ENCODE results near the gene UCP3. TPM values are rescaled to one million over a fixed set of nuclear protein-coding genes. Genes with fewer than 3 reads are reported as not detected.
A peak's percentile ranks its signal among the peaks of the same experiment; 100 is the strongest.

Gene UCP3
- total RNA-seq = 1 to 10 TPM; 1.6 to 2.5 (median 1.9) TPM
- polyA plus RNA-seq = 2.0 TPM
- long read RNA-seq, donor 1, partial matches to known transcripts = 0 of 2 reads
- long read RNA-seq, donor 1, other reads (novel, unspliced or antisense) = 1 of 2 reads
- long read RNA-seq, donor 2 = 0 reads
- long read RNA-seq, donor 3 = 0 reads
- long read RNA-seq, donor 4 = 0 reads

GRCh38 chr11:74008373-74009229 is at the start of gene UCP3:
TSS of gene UCP3 (minus strand) at chr11:74009085. CDS start at chr11:74007042, 2,043 bp downstream.
- Histone ChIP-seq H3K4me1 (ENCODE audit: control insufficient read depth, insufficient read depth, low read length) (peaks cover 13% of the 10 kb centered on the region), H3K27me3 (ENCODE audit: control insufficient read depth, insufficient read depth) (no peaks in the 10 kb centered on the region), H3K4me3 (ENCODE audit: low read length) (no peak within 1 kb of the TSS), H3K27ac (ENCODE audit: low read length) (peak within 1 kb of the TSS; percentile 53), H3K9me3 (ENCODE audit: control insufficient read depth, low read length) (no peaks in the 10 kb centered on the region)
- intact Hi-C loops (cut with DNase I) = no loop called here
- WGBS = 68% methylated on average over 9 of the region's 9 CpGs
- DNase-seq (no peak), ATAC-seq (peak; percentile 17 to 36)

- Histone ChIP-seq H3K9me3 (ENCODE audit: control insufficient read depth, low read length) (no peaks in the 10 kb centered on the region), H3K4me3 (ENCODE audit: low read length) (no peak overlapping the region), H3K4me1 (ENCODE audit: control insufficient read depth, insufficient read depth, low read length) (no peaks in the 10 kb centered on the region), H3K27me3 (ENCODE audit: control insufficient read depth, insufficient read depth) (no peaks in the 10 kb centered on the region), H3K27ac (ENCODE audit: low read length) (no peak overlapping the region)
- intact Hi-C loops (cut with DNase I) = no loop called here
- WGBS = 83% methylated on average over 8 of the region's 8 CpGs
- no peak for ATAC-seq
- no peak for DNase-seq
Observed at GRCh38 chr11:74057249-74058151, 48.6 kb upstream of the UCP3 start.

- DNase-seq (no peak), ATAC-seq (no peak)
- Histone ChIP-seq H3K27me3 (ENCODE audit: control insufficient read depth, insufficient read depth) (no peaks in the 10 kb centered on the region), H3K4me3 (ENCODE audit: low read length) (no peak overlapping the region), H3K27ac (ENCODE audit: low read length) (no peak overlapping the region), H3K9me3 (ENCODE audit: control insufficient read depth, low read length) (no peaks in the 10 kb centered on the region), H3K4me1 (ENCODE audit: control insufficient read depth, insufficient read depth, low read length) (no peaks in the 10 kb centered on the region)
- intact Hi-C loops (cut with DNase I) = no loop called here
Observed at GRCh38 chr11:74055938-74056337, 47.1 kb upstream of the UCP3 start.

GRCh38 chr11:74050465-74050864 is 41.6 kb upstream of the UCP3 start:
- intact Hi-C loops (cut with DNase I) = no loop called here
- Histone ChIP-seq H3K27ac (ENCODE audit: low read length) (no peak overlapping the region), H3K4me3 (ENCODE audit: low read length) (no peak overlapping the region), H3K27me3 (ENCODE audit: control insufficient read depth, insufficient read depth) (no peaks in the 10 kb centered on the region), H3K9me3 (ENCODE audit: control insufficient read depth, low read length) (no peaks in the 10 kb centered on the region), H3K4me1 (ENCODE audit: control insufficient read depth, insufficient read depth, low read length) (no peaks in the 10 kb centered on the region)
- WGBS = 94% methylated on average over 3 of the region's 3 CpGs
- ATAC-seq (no peak), DNase-seq (no peak)

- intact Hi-C loops (cut with DNase I) = no loop called here
- Histone ChIP-seq H3K4me3 (ENCODE audit: low read length) (no peak overlapping the region), H3K4me1 (ENCODE audit: control insufficient read depth, insufficient read depth, low read length) (no peaks in the 10 kb centered on the region), H3K9me3 (ENCODE audit: control insufficient read depth, low read length) (no peaks in the 10 kb centered on the region), H3K27me3 (ENCODE audit: control insufficient read depth, insufficient read depth) (no peaks in the 10 kb centered on the region), H3K27ac (ENCODE audit: low read length) (no peak overlapping the region)
- ATAC-seq (no peak), DNase-seq (no peak)
- 95% methylated on average over 5 of the region's 5 CpGs for WGBS
Observed at GRCh38 chr11:74048993-74049392, 40.1 kb upstream of the UCP3 start.

- Histone ChIP-seq H3K4me1 (ENCODE audit: control insufficient read depth, insufficient read depth, low read length) (no peaks in the 10 kb centered on the region), H3K4me3 (ENCODE audit: low read length) (no peak overlapping the region), H3K9me3 (ENCODE audit: control insufficient read depth, low read length) (no peaks in the 10 kb centered on the region), H3K27ac (ENCODE audit: low read length) (no peak overlapping the region), H3K27me3 (ENCODE audit: control insufficient read depth, insufficient read depth) (no peaks in the 10 kb centered on the region)
- ATAC-seq (no peak), DNase-seq (no peak)
- 83% methylated on average over 2 of the region's 2 CpGs for WGBS
- intact Hi-C loops (cut with DNase I) = no loop called here
Observed at GRCh38 chr11:74044538-74044937, 35.7 kb upstream of the UCP3 start.

GRCh38 chr11:74043450-74043849 is 34.6 kb upstream of the UCP3 start:
- intact Hi-C loops (cut with DNase I) = no loop called here
- Histone ChIP-seq H3K4me3 (ENCODE audit: low read length) (no peak overlapping the region), H3K27me3 (ENCODE audit: control insufficient read depth, insufficient read depth) (no peaks in the 10 kb centered on the region), H3K4me1 (ENCODE audit: control insufficient read depth, insufficient read depth, low read length) (no peaks in the 10 kb centered on the region), H3K9me3 (ENCODE audit: control insufficient read depth, low read length) (no peaks in the 10 kb centered on the region), H3K27ac (ENCODE audit: low read length) (no peak overlapping the region)
- WGBS = 98% methylated on average over 1 of the region's 1 CpG
- DNase-seq = no peak
- no peak for ATAC-seq

- no peak overlapping the region for H3K4me3 ChIP-seq (ENCODE audit: low read length)
- no peaks in the 10 kb centered on the region for H3K9me3 ChIP-seq (ENCODE audit: control insufficient read depth, low read length)
- no peaks in the 10 kb centered on the region for H3K4me1 ChIP-seq (ENCODE audit: control insufficient read depth, insufficient read depth, low read length)
- no peaks in the 10 kb centered on the region for H3K27me3 ChIP-seq (ENCODE audit: control insufficient read depth, insufficient read depth)
- ATAC-seq = no peak
- intact Hi-C loops (cut with DNase I) = loop anchor here in 1 of 4 donors (10.0 kb wide), 1 partner anchor 73 kb away; no protein-coding TSS in a partner anchor
- WGBS = 86% methylated on average over 4 of the region's 4 CpGs
- no peak overlapping the region for H3K27ac ChIP-seq (ENCODE audit: low read length)
- no peak for DNase-seq
Observed at GRCh38 chr11:74037309-74037708, 28.4 kb upstream of the UCP3 start.

- H3K4me3 ChIP-seq (ENCODE audit: low read length) = no peak overlapping the region
- WGBS = 89% methylated on average over 1 of the region's 1 CpG
- H3K27me3 ChIP-seq (ENCODE audit: control insufficient read depth, insufficient read depth) = no peaks in the 10 kb centered on the region
- H3K9me3 ChIP-seq (ENCODE audit: control insufficient read depth, low read length) = no peaks in the 10 kb centered on the region
- H3K27ac ChIP-seq (ENCODE audit: low read length) = no peak overlapping the region
- H3K4me1 ChIP-seq (ENCODE audit: control insufficient read depth, insufficient read depth, low read length) = no peaks in the 10 kb centered on the region
- DNase-seq = no peak
- no peak for ATAC-seq
- intact Hi-C loops (cut with DNase I) = loop anchor here in 1 of 4 donors (10.0 kb wide), 1 partner anchor 70 kb away; no protein-coding TSS in a partner anchor
Observed at GRCh38 chr11:74035264-74035663, 26.4 kb upstream of the UCP3 start.

GRCh38 chr11:74033046-74033445 is 24.2 kb upstream of the UCP3 start:
- H3K27me3 ChIP-seq (ENCODE audit: control insufficient read depth, insufficient read depth) = no peaks in the 10 kb centered on the region
- WGBS = 94% methylated on average over 3 of the region's 3 CpGs
- no peak overlapping the region for H3K4me3 ChIP-seq (ENCODE audit: low read length)
- no peak for DNase-seq
- H3K4me1 ChIP-seq (ENCODE audit: control insufficient read depth, insufficient read depth, low read length) = no peaks in the 10 kb centered on the region
- no peak overlapping the region for H3K27ac ChIP-seq (ENCODE audit: low read length)
- no peaks in the 10 kb centered on the region for H3K9me3 ChIP-seq (ENCODE audit: control insufficient read depth, low read length)
- no peak for ATAC-seq
- intact Hi-C loops (cut with DNase I) = loop anchor here in 1 of 4 donors (10.0 kb wide), 1 partner anchor 68 kb away; no protein-coding TSS in a partner anchor

All from right cardiac atrium (tissue), 5 donors.